DMS153 (cell line): Measurements from ENCODE around the gene IRGQ.
"Not testable (repeated sequence)": the region's sequence is repeated elsewhere in the genome, so short reads cannot be mapped to it uniquely, and the experiment has no call there.

Experiments used
- DNase-seq: peaks from one replicate; lab custom pipeline; 2025; lab: John Stamatoyannopoulos, UW

Gene IRGQ

DNA sequence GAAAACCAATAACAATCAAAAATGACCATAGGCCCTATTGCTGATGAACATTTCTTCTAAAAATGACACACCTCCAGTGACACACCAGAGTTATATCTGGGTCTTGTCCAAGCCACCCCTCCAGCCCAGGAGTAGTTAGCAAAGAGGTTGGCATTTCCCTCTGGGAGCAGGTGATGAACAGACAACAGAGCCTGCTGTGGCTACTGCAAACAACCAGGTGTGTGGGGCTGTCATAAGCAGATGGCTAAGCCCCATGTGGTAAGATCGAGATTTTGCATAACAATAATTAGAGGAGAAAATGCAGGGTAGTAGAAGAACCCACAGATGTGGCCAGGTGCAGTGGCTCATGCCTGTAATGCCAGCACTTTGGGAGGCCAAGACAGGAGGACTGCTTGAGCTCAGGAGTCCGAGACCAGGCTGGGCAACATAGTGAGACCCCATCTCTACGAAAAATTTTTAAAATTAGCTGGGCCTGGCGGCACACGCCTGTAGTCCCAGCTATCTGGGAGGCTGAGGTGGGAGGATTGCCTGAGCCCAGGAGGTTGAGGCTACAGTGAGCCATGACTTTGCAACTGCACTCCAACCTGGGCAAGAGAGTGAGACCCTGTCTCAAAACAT, 25.7 kb downstream of the IRGQ start:
- DNase-seq, result peak; percentile 69

DNA sequence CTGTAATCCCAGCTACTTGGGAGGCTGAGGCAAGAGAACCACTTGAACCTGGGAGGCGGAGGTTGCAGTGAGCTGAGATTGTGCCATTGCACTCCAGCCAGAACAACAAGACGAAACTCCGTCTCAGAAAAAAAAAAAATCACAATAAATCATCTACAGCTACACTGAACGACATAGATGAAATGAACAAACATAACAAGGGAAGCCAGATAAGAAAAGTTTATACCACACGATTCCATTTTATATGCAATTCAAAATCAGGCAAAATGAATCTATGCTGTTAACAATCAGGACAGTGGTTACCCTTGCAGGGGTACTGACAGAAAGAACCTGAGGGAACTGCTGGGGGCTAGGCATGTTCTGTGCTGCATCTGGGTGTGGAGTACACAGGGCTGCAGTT, 26.3 kb downstream of the IRGQ start:
- DNase-seq, result no peak

DNA sequence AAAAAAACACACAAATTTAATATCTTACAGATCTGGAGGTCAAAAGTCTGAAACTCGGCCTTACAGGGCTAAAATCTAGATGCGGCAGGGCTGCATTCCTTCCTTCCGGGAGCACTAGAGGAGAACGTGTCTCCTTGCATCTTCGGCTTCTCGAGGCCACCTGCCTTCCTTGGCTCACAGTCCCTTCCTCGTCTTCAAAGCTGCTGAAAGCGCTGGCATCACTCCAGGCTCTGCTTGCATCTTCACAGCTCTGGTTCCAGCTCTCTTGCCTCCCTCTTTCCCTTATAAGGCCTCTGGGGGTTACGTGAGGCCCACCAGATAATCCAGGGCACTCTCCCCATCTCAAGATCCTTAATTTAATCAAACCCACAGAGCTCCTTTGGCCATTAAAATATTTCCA, 31.1 kb downstream of the IRGQ start:
- no peak for DNase-seq

DNA sequence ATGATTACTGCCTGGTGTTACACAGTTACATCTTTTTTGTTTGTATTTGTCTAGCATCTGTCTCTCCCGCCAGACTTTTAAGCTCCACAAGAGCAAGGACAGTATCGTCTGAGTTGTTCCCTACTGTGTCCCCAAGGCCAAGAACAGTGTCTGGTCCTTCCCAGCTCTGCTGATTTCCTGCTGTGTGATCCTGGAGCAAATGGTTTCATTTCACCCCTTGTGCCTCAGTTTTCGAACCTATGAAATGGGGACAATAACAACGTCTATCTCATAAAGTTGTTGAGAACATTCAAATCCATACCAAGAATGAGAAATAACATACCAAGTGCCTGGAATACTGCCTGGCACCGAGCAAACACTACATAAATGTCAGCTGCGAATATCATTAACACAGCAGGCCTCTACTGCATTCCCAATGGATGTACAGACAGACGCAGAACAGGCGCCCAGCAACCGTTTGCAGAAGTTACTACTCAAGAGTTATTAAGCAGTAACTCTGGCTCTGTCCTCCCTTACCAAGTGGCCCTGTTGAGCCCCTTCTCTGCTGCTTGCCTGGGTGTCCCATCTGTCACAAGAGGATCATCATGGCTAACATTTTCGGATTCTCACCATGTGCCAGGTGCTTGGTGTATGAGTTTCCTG, 32.0 kb downstream of the IRGQ start:
- DNase-seq, result no peak

DNA sequence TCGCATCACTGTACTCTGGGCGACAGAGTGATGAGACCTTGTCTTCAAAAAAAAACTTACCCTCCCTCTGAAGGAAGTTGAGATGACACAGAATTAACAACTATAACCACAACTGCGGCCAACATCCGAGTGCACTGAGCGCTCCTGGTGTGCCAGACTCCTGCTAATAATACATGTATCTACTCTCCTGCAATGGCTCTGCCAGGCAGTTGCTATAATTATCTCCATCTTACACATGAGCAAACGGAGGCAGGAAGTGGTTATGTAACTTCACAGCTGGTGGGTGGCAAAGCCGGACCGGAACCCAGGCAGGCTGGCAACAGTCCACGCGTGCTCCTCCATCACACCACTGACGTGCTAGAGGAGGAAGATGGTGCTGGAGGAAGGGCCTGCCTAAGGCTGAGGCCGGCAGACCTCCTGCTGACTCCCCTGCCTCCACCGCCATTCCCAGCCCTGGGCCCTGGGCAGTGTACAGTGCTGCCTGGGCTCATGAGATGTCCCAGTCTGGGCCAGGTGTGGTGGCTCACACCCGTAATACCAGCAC, 33.2 kb downstream of the IRGQ start:
- peak; percentile 79 for DNase-seq

DNA sequence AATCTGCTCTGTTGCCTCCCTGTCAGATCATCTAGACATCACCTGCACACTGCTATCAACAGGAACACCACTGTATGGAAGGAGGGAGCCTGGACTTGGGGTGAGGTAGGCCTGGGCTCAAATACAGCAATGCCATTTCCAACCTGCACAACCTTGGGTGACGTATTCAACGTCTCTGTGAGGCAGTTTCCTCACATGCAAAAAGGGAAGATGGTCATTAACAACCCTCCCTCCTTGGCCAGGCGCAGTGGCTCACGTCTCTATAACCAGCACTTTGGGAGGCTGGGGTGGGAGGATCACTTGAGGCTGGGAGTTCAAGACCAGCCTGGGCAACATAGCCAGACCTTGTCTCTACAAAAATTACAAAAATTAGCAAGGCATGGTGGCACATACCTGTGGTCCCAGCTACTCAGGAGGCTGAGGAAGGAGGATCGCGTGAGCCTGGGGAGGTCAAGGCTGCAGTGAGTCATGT, 33.7 kb downstream of the IRGQ start:
- DNase-seq, result no peak

DNA sequence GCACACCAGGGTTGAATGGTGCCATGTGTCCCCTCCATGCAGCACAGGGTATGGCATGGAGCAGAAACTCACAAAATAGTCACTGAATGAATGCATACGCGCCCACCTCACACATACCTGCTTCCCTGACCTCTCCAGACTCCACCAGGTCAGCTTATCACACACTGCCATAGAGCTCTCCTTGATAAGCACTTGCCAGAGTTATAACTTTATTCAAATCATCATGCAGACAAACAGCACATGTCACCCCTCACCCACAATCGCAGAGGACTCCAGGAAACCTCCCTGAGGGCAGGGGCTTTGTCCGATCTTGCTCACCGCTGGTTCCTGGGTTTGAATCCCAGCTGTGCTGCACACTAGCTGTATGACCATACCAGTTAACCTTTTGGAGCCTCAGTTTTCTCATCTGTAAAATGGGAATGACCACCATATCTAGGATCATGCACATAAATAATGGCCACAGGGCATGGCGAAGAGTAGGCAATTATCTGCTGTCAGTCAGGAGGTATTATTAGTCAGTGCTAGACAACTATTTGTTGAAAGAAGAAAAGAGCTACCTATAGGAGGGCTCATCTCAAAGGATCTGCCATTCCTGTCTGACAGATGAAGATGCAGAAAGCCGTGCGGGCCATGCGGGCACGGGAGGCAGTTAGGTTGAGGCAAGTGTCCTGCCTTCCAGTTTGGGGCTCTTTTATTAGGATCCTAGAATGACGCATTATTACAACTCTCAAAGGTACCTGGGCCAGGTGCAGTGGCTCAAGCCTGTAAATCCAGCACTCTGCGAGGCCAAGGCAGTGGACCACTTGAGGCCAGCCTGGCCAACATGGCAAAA, 34.6 kb downstream of the IRGQ start:
- no peak for DNase-seq

DNA sequence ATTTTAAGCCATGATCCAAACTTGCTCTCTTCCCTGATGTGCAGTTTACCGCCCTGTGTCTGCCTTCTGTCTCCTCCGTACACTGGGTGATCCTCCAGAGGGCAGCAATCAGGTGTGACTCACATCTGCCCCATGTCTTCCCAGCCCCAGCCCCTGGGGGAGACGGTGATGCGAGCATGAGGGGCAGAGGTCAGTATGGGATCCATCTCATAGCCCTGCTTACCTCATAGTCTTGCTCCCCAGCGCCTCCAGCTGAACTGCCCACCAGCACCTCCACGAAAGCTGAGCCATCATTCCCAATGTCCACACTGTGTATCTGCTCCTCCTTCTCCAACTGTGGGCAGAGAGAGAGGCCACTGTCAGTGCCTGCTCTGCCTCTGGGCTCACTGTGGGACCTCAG, 35.2 kb downstream of the IRGQ start:
- DNase-seq, result no peak

DNA sequence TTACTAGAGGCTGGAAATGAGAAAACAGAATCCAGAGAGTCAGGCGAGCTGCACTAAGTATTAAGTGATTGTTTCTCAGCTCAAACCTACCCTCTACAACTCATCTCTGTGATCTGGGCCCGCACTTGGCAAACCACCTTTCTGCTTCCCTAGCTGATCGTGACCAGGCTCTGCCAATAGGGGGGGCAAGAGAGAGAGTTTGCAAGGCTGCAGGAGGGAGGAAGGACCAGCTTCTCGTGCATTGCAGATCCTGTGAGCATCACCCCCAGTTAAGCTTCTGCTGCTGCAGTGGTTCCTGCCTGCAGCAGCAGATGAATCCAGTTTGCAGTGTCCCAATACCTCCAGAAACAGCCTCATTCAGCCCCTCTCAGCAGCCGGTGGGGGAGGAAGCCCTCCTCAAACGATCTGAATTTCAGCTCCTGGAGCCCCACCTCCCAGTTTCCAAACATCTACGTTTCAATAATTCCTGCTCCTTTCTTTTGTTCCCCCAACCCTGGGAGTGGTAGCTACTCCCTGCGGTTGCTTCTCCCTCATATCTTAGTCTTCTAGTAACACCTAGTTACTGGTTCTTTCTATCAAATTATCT, 40.7 kb downstream of the IRGQ start:
- no peak for DNase-seq

DNA sequence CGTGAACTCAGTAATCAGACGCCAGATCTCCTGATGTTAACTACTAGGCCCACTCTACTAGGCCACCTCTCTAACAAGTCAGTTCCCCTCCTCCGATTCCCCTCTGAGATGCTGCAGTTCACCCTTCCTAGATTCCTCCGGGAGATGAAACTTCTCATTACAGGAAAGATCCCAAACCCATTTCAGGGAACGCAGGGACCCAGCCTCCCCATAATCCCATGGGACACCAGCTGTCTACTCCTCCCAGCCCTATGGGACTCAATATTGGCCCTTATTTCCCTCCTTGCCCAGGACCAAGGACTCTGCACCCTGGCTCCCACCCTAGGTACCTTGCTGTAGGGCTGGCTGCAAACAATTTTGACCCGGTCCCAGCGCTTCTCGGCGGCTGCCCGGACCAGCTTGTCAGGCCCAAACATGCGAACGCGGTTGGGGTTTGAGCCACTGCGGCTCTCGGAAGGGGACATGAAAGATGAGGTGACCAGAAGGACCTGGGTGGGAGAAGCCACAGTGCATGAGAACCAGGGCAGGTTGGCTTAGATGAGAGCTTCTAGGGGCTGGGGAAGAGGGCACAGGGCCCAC, 41.5 kb downstream of the IRGQ start:
- DNase-seq, result no peak

DNA sequence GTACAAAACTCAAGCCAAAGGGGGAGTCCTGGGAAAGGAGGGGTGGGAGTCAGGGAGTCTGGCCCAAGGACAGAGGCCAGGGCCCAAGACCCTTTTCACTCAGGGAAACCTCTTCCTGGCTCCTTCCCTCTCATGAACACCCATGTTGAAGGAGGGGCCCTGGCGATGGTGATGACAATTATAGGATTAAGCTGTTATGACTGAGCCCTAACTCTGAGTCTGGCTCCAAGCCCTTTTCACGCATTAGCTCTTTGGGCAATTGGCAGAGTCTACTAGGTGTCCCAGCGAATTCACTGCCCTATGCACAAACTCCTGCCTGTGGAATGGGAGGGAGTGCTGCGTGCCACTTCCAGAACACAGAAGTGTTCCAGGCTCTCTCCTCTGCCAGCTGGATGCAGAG, 42.3 kb downstream of the IRGQ start:
- no peak for DNase-seq

DNA sequence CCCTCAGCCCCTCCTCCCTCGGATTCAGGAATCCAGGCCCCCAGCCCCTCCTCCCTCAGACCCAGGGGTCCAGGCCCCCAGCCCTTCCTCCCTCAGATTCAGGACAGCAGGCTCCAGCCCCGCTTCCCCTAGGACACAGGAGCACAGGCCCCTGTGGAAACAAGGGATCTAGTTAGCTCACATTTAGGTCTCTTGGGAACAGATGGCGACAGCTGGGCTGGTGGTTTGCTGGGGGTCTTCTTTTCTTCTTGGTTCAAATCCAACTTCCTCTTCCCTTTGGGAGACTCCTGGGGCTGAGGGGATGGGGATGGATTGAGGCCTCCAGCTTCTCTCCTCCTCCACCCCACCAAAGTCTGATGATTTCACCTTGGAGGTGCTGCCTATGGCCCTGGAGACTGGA, 43.3 kb downstream of the IRGQ start:
- DNase-seq, result no peak

DNA sequence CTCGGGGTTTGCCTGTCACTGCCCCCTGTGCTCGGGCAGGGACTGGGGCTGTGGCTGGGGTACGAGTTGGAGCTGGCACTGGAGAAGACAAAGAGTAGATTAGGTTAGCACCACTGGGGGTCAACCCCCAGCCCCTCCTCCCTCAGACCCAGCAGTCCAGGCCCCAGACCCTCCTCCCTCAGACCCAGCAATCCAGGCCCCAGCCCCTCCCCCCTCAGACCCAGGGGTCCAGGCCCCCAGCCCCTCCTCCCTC, 43.8 kb downstream of the IRGQ start:
- DNase-seq, result no peak

DNA sequence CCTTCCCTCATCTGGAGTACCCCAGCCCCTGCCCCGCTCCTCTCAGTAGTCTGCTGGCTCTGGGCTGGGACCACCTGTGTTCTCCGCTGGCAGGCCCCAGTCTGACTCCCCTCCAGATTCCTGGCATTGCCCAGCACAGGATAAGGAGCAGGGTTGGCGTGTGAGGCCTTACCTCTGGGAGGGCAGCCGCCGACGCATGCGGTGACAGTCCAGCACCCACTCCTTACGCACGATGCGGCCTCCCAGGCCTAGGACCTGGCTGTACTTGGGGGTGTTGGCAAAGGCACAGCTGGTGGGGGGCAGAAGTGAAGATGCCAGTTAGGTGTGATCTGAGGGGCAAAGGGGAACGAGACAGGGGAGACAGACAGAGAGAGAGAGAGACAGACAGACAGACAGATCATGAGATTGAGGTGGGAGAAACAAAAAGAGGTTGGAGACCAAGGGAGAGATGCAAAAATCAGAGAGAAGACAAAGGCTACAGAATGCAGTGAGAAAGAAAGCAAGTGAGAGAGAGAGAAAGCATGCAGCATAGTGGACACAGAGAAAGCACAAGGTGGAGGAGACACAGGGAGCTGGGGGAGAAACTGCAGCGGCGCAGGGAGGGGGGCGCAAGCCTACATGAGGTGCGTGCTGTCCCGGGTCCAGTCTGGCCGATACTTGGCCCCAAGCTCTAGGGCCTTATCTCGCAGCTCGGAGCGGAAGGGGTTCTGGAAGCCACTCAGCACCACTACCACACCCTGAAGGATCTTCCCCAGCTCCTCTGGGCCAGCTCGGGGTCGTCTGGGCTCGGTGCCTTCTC, 44.3 kb downstream of the IRGQ start:
- no peak for DNase-seq

DNA sequence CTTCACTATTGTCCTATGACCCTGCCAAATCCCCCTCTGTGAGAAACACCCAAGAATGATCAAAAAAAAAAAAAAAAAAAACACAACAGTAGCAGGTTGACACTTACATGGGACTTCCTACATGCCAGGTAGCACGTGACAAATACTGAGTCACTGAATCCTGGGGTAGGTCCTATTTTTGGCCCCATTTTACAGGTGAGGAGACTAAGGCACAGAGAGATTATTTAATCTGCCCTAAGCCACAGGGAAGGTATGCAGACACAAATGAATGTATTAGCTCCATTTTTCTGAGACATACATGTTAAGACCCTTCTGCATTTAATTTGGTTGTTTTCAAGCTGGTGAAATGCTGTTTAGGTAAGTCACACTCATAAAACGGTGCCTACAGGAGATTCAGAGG, 47.2 kb downstream of the IRGQ start:
- DNase-seq, result no peak

DNA sequence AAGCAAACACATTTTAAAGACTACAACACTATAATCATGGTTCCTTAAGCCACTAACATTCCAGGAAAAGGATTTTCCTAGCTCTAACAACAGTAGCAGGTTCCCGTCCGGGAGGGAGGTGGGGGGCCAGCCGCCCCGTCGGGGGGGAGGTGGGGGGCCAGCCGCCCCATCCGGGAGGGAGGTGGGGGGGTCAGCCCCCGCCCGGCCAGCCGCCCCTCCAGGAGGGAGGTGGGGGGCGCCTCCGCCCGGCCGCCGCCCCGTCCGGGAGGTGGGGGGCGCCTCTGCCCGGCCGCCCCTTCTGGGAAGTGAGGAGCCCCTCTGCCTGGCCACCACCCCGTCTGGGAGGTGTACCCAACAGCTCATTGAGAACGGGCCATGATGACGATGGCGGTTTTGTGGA, 48.0 kb downstream of the IRGQ start:
- DNase-seq, result not testable (repeated sequence)

DNA sequence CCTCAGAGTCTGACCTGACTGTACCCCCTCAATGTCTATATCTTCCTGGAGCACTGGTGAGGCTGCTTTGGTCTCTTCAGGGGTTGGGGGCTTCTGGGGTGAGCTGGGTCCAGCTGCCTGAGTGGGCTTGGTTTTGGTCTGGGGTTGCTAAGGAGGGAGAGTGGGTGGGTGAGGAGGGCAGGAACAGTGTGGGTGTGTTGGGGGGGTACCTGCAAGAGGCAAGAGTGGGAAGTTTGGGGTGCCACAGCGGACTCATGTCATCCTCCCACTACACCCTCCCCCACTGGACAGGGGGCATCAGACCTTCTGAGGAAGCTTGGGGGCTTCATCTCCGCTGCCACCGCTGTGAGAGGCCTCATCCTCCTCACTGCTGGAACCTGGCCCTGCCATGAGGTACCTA, 49.4 kb downstream of the IRGQ start:
- DNase-seq, result no peak

DNA sequence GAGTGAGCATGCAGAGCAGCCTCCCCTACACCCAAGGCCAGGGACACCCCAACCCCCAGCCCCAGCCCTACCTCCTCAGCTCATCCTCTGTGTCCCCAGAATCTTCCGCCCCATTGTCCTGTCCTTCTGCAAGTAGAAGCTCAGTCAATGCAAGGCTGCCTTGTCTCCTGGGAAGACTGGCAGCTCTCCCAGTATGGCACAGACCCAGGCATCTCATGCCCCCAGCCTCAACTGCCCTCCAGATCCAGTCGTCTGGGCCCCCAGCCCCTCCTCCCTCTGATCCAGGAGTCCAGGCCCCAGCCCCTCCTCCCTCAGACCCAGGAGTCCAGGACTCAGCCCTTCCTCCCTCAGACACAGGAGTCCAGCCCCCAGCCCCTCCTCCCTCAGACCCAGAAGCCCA, 50.0 kb downstream of the IRGQ start:
- no peak for DNase-seq

DNA sequence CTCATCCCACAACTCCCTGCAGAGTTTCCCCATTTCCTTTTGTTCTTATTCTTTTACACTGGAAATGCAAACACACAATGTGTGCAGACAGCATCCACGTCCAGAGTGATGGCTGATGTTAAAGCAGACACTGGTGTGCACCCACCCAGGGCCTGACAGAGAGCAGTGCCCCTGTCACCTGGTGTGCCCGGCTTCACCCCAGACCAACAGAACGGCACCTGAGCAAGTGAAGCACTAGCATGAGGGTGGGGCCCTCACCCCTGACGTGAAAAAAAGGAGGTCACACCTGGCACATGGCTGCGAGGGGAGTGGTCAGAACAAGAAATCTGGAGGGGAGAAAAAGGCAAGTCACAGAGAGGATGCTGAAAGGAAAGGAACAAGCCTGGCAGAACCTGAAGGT, 50.7 kb downstream of the IRGQ start:
- no peak for DNase-seq

DNA sequence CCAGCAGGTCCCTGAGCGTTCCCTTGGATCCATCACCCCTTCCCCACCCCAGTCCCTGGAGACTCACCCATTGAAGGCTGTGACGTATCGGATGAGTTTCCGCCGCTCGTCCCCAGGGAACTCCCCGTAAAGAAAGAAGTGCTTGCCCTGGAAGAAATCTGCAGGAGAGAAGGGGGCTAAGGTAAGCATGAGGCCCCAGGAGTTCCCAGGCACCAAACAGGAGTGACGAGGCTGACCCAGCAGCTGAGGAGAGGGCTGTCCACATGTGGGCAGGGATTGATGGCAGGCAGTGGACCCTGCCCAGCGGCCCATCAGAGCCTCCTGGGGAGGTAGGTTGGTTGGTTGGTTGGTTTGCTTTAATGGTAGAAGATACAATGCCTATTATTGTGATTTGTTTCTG, 51.9 kb downstream of the IRGQ start:
- no peak for DNase-seq

DNA sequence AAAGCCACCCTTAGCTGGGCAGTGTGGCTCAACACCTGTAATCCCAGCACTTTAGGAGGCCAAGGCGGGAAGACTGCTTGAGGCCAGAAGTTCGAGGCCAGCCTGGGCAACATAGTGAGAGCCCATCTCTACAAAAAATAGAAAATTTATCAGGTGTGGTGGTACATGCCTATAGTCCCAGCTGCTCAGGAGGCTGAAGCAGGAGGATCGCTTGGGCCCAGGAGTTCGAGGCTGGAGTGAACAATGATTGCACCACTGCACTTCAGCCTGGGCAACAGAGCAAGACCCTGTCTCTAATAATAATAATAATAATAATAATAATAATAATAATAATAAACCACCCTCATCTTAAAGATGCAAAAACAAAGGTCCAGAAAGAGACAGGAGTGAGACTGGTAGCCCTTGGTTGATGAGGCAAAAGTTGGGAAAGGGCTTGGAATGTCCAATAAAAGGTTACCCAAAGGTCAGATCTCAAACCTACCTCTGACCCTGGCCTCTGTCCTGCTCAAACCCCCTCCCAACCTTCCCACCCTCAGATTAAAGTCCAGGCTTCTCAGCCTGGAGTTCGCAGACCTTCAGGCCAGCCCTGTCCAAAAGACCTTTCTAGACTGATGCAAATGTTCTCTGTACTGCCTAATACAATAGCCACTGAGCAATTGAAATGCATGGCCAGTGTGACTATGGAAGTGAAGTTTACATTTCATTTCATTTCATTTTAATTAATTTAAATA, 53.8 kb downstream of the IRGQ start:
- no peak for DNase-seq
